OCI-LY7 (cell line): ENCODE results near the gene POLRMT. TPM values are rescaled to one million over a fixed set of nuclear protein-coding genes. Genes with fewer than 3 reads are reported as not detected.

Experiments used
- BruUV-seq: library from RNA; stranded (reverse); fragments of 400-500 nt; replicated peaks from 2 replicates; lab custom pipeline; 2021; lab: Mats Ljungman, UMichigan
- CTCF ChIA-PET: fragments of 300-600 bp; sonication (Branson Sonifier 250); formaldehyde crosslinking; loops from one replicate; lab custom pipeline; 2022; ENCODE audit warnings: antibody characterized with exemption; ENCODE audit not compliant: unreplicated experiment; lab: Charles Lee
- POLR2A ChIA-PET: fragments of 300-600 bp; sonication (Branson Sonifier 250); formaldehyde crosslinking; loops from one replicate; lab custom pipeline; 2022; ENCODE audit warnings: antibody characterized with exemption; lab: Charles Lee
- DNase-seq: peaks from one replicate; pipeline ENCODE4 v3.0.0-alpha.2; 2015; ENCODE audit warnings: low spot score
- H2AFZ ChIP-seq: fragments of 200-600 bp; sonication (generic), shearing (Covaris generic); 2 replicates; pipeline ENCODE4 v1.6.1; 2014; ENCODE audit warnings: mild to moderate bottlenecking, antibody characterized with exemption, low read length, moderate library complexity
- H3K27ac ChIP-seq: fragments of 200-600 bp; sonication (generic); 2 replicates; pipeline ENCODE4 v1.5.1; 2014; ENCODE audit warnings: mixed run types, low read depth, mild to moderate bottlenecking, moderate library complexity, low read length, inconsistent platforms; ENCODE audit not compliant: poor library complexity, severe bottlenecking
- H3K36me3 ChIP-seq: fragments of 200-600 bp; sonication (generic); 2 replicates; pipeline ENCODE4 v1.6.1; 2014; ENCODE audit warnings: mild to moderate bottlenecking, antibody characterized with exemption, low read length, moderate library complexity, mixed read lengths; ENCODE audit not compliant: insufficient read depth
- H3K4me1 ChIP-seq: fragments of 200-600 bp; sonication (generic); 2 replicates; pipeline ENCODE4 v1.5.1; 2014; ENCODE audit warnings: mild to moderate bottlenecking, low read length; ENCODE audit not compliant: insufficient read depth, poor library complexity, severe bottlenecking
- H3K4me2 ChIP-seq: fragments of 200-600 bp; sonication (generic); 2 replicates; pipeline ENCODE4 v1.6.1; 2014; ENCODE audit warnings: mild to moderate bottlenecking, low read length
- H3K4me3 ChIP-seq: fragments of 200-600 bp; sonication (generic); 2 replicates; pipeline ENCODE4 v1.5.1; 2014; ENCODE audit warnings: mild to moderate bottlenecking, low read depth, low read length; ENCODE audit not compliant: poor library complexity, severe bottlenecking
- H3K79me2 ChIP-seq: fragments of 200-600 bp; sonication (generic); 2 replicates; pipeline ENCODE4 v1.6.1; 2016; ENCODE audit warnings: low read depth, mild to moderate bottlenecking, low read length, moderate library complexity, mixed read lengths; ENCODE audit not compliant: insufficient read depth
- H3K9me2 ChIP-seq: fragments of 200-600 bp; sonication (generic); 2 replicates; pipeline ENCODE4 v1.6.1; 2016; ENCODE audit warnings: mild to moderate bottlenecking, low read length, mixed read lengths; ENCODE audit not compliant: insufficient read depth
- H3K9me3 ChIP-seq: fragments of 200-600 bp; sonication (generic); 2 replicates; pipeline ENCODE4 v1.6.1; 2014; ENCODE audit warnings: mild to moderate bottlenecking, mixed run types, low read length, mixed read lengths
- H4K20me1 ChIP-seq: fragments of 200-600 bp; sonication (generic); 2 replicates; pipeline ENCODE4 v1.6.1; 2014; ENCODE audit warnings: mild to moderate bottlenecking, antibody characterized with exemption, low read length, moderate library complexity, mixed read lengths; ENCODE audit not compliant: insufficient read depth
- EZH2phosphoT487 ChIP-seq: fragments of 200-600 bp; sonication (generic); IDR thresholded peaks from 2 replicates; pipeline ENCODE4 v1.6.1; 2018; ENCODE audit warnings: low read depth, borderline replicate concordance, mild to moderate bottlenecking, mixed run types, antibody characterized with exemption, low read length, moderate library complexity, mixed read lengths
- intact Hi-C: fragments of 100-400 bp; cut with micrococcal nuclease; formaldehyde crosslinking; loops from one replicate; pipeline ENCODE4 v1.10.0; 2022; ENCODE audit not compliant: unreplicated experiment
- total RNA-seq, 2 experiments: library from RNA; depleted of rRNA in 1 of 2; stranded (reverse); fragments of >200 nt in 1 of 2; shearing (Covaris generic) in 1 of 2; gene quantifications; 2 replicates each; pipeline ENCODE4 v1.2.3, GENCODE V29; 2014 to 2022
- TF ChIP-seq, protein P1 (sequence below): fragments of 200-600 bp; sonication (generic); conservative IDR thresholded peaks from 2 replicates; pipeline ENCODE4 v1.5.1; 2014; ENCODE audit warnings: mild to moderate bottlenecking, antibody characterized with exemption, low read length, moderate library complexity, mixed read lengths

POLRMT gene
- total RNA-seq, 2 experiments from 2014 or later: 65.5 to 74.6 TPM

DNA sequence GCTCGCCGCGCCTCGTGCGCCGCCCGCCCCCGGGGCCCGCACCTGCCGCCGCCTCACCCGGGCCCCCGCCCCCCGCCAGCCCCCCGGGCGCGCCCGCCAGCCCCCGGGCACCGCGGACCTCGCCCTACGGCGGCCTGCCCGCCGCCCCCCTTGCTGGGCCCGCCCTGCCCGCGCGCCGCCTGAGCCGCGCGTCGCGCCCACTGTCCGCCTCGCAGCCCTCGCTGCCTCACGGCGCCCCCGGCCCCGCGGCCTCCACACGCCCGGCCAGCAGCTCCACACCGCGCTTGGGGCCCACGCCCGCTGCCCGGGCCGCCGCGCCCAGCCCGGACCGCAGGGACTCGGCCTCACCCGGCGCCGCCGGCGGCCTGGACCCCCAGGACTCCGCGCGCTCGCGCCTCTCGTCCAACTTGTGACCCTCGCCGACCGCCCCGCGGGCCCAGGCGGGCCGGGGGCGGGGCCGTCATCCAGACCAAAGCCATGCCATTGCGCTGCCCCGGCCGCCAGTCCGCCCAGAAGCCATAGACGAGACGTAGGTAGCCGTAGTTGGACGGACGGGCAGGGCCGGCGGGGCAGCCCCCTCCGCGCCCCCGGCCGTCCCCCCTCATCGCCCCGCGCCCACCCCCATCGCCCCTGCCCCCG lies 17.2 kb downstream of the POLRMT start:
- ChIA-PET CTCF (no interaction called here), POLR2A (no interaction called here)
- Histone ChIP-seq H3K4me1 (peaks cover 5% of the 10 kb centered on the region), H3K4me2 (no peak overlapping the region), H3K27ac (no peak overlapping the region), H3K9me3 (no peaks in the 10 kb centered on the region), H3K36me3 (peaks cover 45% of the 10 kb centered on the region), H2AFZ (no peak overlapping the region), H3K9me2 (no peaks in the 10 kb centered on the region), H4K20me1 (no peaks in the 10 kb centered on the region), H3K79me2 (no peaks in the 10 kb centered on the region), H3K4me3 (no peak overlapping the region)
- DNase-seq: no peak
- intact Hi-C loops: no loop called here
- BruUV-seq: no TSS peak
- TF ChIP-seq, protein P1, sequence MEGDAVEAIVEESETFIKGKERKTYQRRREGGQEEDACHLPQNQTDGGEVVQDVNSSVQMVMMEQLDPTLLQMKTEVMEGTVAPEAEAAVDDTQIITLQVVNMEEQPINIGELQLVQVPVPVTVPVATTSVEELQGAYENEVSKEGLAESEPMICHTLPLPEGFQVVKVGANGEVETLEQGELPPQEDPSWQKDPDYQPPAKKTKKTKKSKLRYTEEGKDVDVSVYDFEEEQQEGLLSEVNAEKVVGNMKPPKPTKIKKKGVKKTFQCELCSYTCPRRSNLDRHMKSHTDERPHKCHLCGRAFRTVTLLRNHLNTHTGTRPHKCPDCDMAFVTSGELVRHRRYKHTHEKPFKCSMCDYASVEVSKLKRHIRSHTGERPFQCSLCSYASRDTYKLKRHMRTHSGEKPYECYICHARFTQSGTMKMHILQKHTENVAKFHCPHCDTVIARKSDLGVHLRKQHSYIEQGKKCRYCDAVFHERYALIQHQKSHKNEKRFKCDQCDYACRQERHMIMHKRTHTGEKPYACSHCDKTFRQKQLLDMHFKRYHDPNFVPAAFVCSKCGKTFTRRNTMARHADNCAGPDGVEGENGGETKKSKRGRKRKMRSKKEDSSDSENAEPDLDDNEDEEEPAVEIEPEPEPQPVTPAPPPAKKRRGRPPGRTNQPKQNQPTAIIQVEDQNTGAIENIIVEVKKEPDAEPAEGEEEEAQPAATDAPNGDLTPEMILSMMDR: no peak
- no peak for TF ChIP-seq EZH2phosphoT487

DNA sequence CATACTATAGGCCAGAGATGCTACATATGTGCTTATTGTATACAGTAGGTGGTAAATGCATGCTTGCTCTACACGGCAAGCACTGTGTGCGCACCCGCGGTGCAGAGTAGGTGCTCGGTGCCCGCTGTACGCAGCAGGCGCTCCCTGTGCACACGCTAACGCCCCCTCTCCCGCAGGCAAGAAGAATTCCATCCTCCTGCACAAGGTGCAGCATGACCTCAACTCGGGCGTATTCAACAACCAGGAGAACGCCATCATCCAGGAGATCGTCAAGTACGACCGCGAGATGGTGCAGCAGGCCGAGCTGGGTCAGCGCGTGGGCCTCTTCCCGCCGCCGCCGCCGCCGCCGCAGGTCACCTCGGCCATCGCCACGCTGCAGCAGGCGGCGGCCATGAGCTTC lies 17.7 kb downstream of the POLRMT start:
- BruUV-seq: no TSS peak
- intact Hi-C loops: no loop called here
- Histone ChIP-seq H3K36me3 (peaks cover 45% of the 10 kb centered on the region), H2AFZ (no peak overlapping the region), H3K4me3 (no peak overlapping the region), H3K4me2 (no peak overlapping the region), H3K9me2 (no peaks in the 10 kb centered on the region), H3K27ac (no peak overlapping the region), H3K79me2 (no peaks in the 10 kb centered on the region), H3K4me1 (peaks cover 11% of the 10 kb centered on the region), H4K20me1 (no peaks in the 10 kb centered on the region), H3K9me3 (no peaks in the 10 kb centered on the region)
- CTCF ChIA-PET: no interaction called here
- POLR2A ChIA-PET: no interaction called here
- DNase-seq: no peak
- TF ChIP-seq, protein P1: no peak
- no peak for TF ChIP-seq EZH2phosphoT487
